Measurements from ENCODE around the gene TTC16. TPM values are rescaled to one million over a fixed set of nuclear protein-coding genes. Genes with fewer than 3 reads are reported as not detected.

TTC16 gene
- total RNA-seq, 1 donor from 2014 or later: not detected

- Mint-ChIP-seq H3K27ac (ENCODE audit: unreplicated experiment) (peak overlapping the region; percentile 24), H3K36me3 (ENCODE audit: unreplicated experiment) (peaks cover 4% of the 10 kb centered on the region), H3K27me3 (ENCODE audit: unreplicated experiment) (no peaks in the 10 kb centered on the region), H3K9me3 (ENCODE audit: unreplicated experiment) (no peaks in the 10 kb centered on the region), H3K4me3 (ENCODE audit: unreplicated experiment) (no peak overlapping the region), H3K4me1 (ENCODE audit: unreplicated experiment) (peaks cover 14% of the 10 kb centered on the region)
- no peak for TF ChIP-seq CTCF (IDR thresholded peaks at IDR 0.05)
- DNase-seq (ENCODE audit: extremely low spot score, unreplicated experiment): no peak
Observed at GRCh38 chr9:127698386-127698785, 17.5 kb upstream of the TTC16 start.

GRCh38 chr9:127698985-127699670 lies 16.8 kb upstream of the TTC16 start:
- Mint-ChIP-seq H3K9me3 (ENCODE audit: unreplicated experiment) (no peaks in the 10 kb centered on the region), H3K4me1 (ENCODE audit: unreplicated experiment) (peaks cover 14% of the 10 kb centered on the region), H3K4me3 (ENCODE audit: unreplicated experiment) (peak overlapping the region; percentile 52), H3K27ac (ENCODE audit: unreplicated experiment) (peak overlapping the region; percentile 80), H3K36me3 (ENCODE audit: unreplicated experiment) (peaks cover 4% of the 10 kb centered on the region), H3K27me3 (ENCODE audit: unreplicated experiment) (no peaks in the 10 kb centered on the region)
- peak; percentile 94 for DNase-seq (ENCODE audit: extremely low spot score, unreplicated experiment)
- TF ChIP-seq CTCF (IDR thresholded peaks at IDR 0.05): no peak

DNA sequence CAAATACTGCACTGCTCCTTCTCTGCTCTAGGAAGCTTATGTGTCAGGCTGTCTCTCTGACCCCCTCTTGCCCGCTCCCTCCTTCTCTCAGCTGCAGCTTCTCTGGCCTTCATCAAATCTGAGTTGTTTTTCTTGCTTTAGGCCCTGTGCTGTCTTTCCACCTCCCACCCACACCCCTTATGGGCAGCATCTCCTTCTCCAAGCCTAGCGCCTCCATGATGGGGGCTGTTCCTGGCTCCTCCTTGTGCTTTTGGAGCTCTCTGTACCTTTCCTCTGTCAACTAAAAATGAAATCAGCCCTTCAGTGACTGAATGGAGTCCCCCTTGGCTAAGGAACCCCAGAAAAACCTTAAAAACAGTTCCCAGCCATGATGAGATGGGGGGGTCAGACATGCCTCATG lies 15.7 kb upstream of the TTC16 start:
- no peak for TF ChIP-seq CTCF (IDR thresholded peaks at IDR 0.05)
- Mint-ChIP-seq H3K4me1 (ENCODE audit: unreplicated experiment) (peaks cover 11% of the 10 kb centered on the region), H3K27ac (ENCODE audit: unreplicated experiment) (no peak overlapping the region), H3K36me3 (ENCODE audit: unreplicated experiment) (peaks cover under 1% of the 10 kb centered on the region), H3K27me3 (ENCODE audit: unreplicated experiment) (no peaks in the 10 kb centered on the region), H3K4me3 (ENCODE audit: unreplicated experiment) (no peak overlapping the region), H3K9me3 (ENCODE audit: unreplicated experiment) (no peaks in the 10 kb centered on the region)
- no peak for DNase-seq (ENCODE audit: extremely low spot score, unreplicated experiment)

- Mint-ChIP-seq H3K9me3 (ENCODE audit: unreplicated experiment) (no peaks in the 10 kb centered on the region), H3K27ac (ENCODE audit: unreplicated experiment) (no peak overlapping the region), H3K4me3 (ENCODE audit: unreplicated experiment) (no peak overlapping the region), H3K27me3 (ENCODE audit: unreplicated experiment) (no peaks in the 10 kb centered on the region), H3K4me1 (ENCODE audit: unreplicated experiment) (peaks cover 6% of the 10 kb centered on the region), H3K36me3 (ENCODE audit: unreplicated experiment) (no peaks in the 10 kb centered on the region)
- TF ChIP-seq CTCF (IDR thresholded peaks at IDR 0.05): no peak
- DNase-seq (ENCODE audit: extremely low spot score, unreplicated experiment): no peak
Observed at GRCh38 chr9:127700594-127701255, 15.2 kb upstream of the TTC16 start.

DNA sequence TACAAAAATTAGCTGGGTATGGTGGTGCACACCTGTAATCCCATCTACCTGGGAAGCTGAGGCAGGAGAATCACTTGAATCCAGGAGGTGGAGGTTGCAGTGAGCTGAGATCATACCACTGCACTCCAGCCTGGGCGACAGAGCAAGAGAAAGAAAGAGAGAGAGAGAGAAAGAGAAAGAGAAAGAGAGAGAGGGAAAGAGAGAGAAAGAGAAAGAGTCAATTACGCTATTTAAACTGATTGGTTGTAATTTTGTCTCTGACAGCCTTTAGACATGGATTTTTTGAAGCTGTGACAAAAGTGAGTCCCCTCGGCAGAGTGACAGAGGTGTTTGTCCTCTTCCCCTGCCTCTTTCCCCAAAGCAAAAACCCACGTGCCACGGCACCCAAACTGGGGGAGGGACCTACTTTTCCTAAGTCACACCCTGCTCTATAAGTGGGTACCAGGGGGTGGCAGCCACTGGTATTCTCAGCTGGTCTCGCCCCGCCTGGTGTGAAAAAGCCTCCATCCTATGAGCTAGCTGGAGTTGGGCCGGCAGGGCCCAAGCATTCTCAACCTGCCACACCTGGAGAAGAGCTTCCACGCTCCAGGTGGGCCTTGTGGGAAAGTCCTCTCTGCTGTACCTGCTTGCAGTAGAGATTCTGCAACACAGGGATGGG lies 12.5 kb upstream of the TTC16 start:
- no peaks in the 10 kb centered on the region for H3K27me3 Mint-ChIP-seq (ENCODE audit: unreplicated experiment)
- no peak overlapping the region for H3K27ac Mint-ChIP-seq (ENCODE audit: unreplicated experiment)
- H3K4me3 Mint-ChIP-seq (ENCODE audit: unreplicated experiment): no peak overlapping the region
- no peaks in the 10 kb centered on the region for H3K9me3 Mint-ChIP-seq (ENCODE audit: unreplicated experiment)
- no peak for DNase-seq (ENCODE audit: extremely low spot score, unreplicated experiment)
- TF ChIP-seq CTCF (IDR thresholded peaks at IDR 0.05): no peak
- peaks cover 6% of the 10 kb centered on the region for H3K4me1 Mint-ChIP-seq (ENCODE audit: unreplicated experiment)
- no peaks in the 10 kb centered on the region for H3K36me3 Mint-ChIP-seq (ENCODE audit: unreplicated experiment)

All from osteocyte (in vitro differentiated cells).